Lower leg skin (tissue), 3 donors: ENCODE measurements around the gene PIK3AP1.

ENCODE experiments used
- CTCF ChIP-seq, 3 donors: fragments of 450-650 bp; IDR thresholded peaks; one replicate each; pipeline ENCODE4 v1.5.1; 2016; ENCODE audit warnings: antibody characterized with exemption in 3 of 3, mild to moderate bottlenecking in 3 of 3, moderate library complexity in 2 of 3
- POLR2A ChIP-seq, 2 donors: fragments of 450-650 bp; IDR thresholded peaks; one replicate each; pipeline ENCODE4 v1.6.1; 2016 to 2017; ENCODE audit warnings: antibody characterized with exemption in 2 of 2, mild to moderate bottlenecking in 1 of 2, moderate library complexity in 1 of 2

GRCh38 chr10:96577069-96577468 is 143.2 kb downstream of the PIK3AP1 start:
- no peak for TF ChIP-seq POLR2A (IDR thresholded peaks at IDR 0.05)
- TF ChIP-seq CTCF (IDR thresholded peaks at IDR 0.05): no peak
